MM.1S (cell line): ENCODE measurements around the gene IGDCC3.

Experiments
- DNase-seq: peaks from one replicate; pipeline ENCODE4 v3.0.0-alpha.2; 2015
- H2AFZ ChIP-seq: fragments of 300-600 bp; sonication (generic); 2 replicates; pipeline ENCODE4 v1.6.0; 2016; ENCODE audit warnings: antibody characterized with exemption, low read length
- H3F3A ChIP-seq: fragments of 300-600 bp; sonication (generic); 2 replicates; pipeline ENCODE4 v1.6.1; 2016; ENCODE audit warnings: mild to moderate bottlenecking, antibody characterized with exemption, low read length, moderate library complexity, mixed read lengths; ENCODE audit not compliant: insufficient read depth
- H3K27ac ChIP-seq: fragments of 300-600 bp; sonication (generic); 2 replicates; pipeline ENCODE4 v1.5.1; 2016; ENCODE audit warnings: mild to moderate bottlenecking, low read length
- H3K27me3 ChIP-seq: fragments of 300-600 bp; sonication (generic); replicated peaks from 2 replicates; pipeline ENCODE4 v1.6.0; 2016; ENCODE audit warnings: low read length; ENCODE audit not compliant: insufficient read depth
- H3K36me3 ChIP-seq: fragments of 300-600 bp; sonication (generic); replicated peaks from 2 replicates; pipeline ENCODE4 v1.6.1; 2016; ENCODE audit warnings: mild to moderate bottlenecking, low read length, mixed read lengths; ENCODE audit not compliant: insufficient read depth
- H3K4me1 ChIP-seq: fragments of 300-600 bp; sonication (generic); 2 replicates; pipeline ENCODE4 v1.6.1; 2016; ENCODE audit warnings: low read length, mixed read lengths
- H3K4me2 ChIP-seq: fragments of 300-600 bp; sonication (generic); 2 replicates; pipeline ENCODE4 v1.6.0; 2016; ENCODE audit warnings: low read depth, low read length
- H3K4me3 ChIP-seq: fragments of 300-600 bp; sonication (generic); 2 replicates; pipeline ENCODE4 v1.5.1; 2016; ENCODE audit warnings: low read length, mixed read lengths
- H3K79me2 ChIP-seq: fragments of 300-600 bp; sonication (generic); 2 replicates; pipeline ENCODE4 v1.6.1; 2016; ENCODE audit warnings: mixed run types, low read length, mixed read lengths
- H3K9ac ChIP-seq: fragments of 300-600 bp; sonication (generic); 2 replicates; pipeline ENCODE4 v1.6.1; 2016; ENCODE audit warnings: low read length, mixed read lengths
- H3K9me2 ChIP-seq: fragments of 300-600 bp; sonication (generic); replicated peaks from 2 replicates; pipeline ENCODE4 v1.6.1; 2016; ENCODE audit warnings: mild to moderate bottlenecking, low read length, mixed read lengths; ENCODE audit not compliant: insufficient read depth
- H3K9me3 ChIP-seq: fragments of 300-600 bp; sonication (generic); replicated peaks from 2 replicates; pipeline ENCODE4 v1.6.1; 2016; ENCODE audit warnings: mild to moderate bottlenecking, low read length, mixed read lengths; ENCODE audit not compliant: insufficient read depth
- H4K20me1 ChIP-seq: fragments of 300-600 bp; sonication (generic); 2 replicates; pipeline ENCODE4 v1.6.1; 2016; ENCODE audit warnings: mild to moderate bottlenecking, low read length, moderate library complexity, mixed read lengths; ENCODE audit not compliant: insufficient read depth
- EZH2 ChIP-seq: fragments of 300-600 bp; sonication (generic); optimal IDR thresholded peaks from 2 replicates; pipeline ENCODE3; 2017; ENCODE audit warnings: low read depth, mild to moderate bottlenecking, antibody characterized with exemption, low read length, mixed read lengths
- EZH2phosphoT487 ChIP-seq: fragments of 300-600 bp; sonication (generic); IDR thresholded peaks from 2 replicates; pipeline ENCODE4 v1.6.1; 2018; ENCODE audit warnings: antibody characterized with exemption, low read length
- TF ChIP-seq, protein P1 (sequence below): fragments of 300-600 bp; sonication (generic); IDR thresholded peaks from 2 replicates; pipeline ENCODE4 v1.5.1; 2016; ENCODE audit warnings: antibody characterized with exemption, low read length, mixed read lengths

IGDCC3 gene

DNA sequence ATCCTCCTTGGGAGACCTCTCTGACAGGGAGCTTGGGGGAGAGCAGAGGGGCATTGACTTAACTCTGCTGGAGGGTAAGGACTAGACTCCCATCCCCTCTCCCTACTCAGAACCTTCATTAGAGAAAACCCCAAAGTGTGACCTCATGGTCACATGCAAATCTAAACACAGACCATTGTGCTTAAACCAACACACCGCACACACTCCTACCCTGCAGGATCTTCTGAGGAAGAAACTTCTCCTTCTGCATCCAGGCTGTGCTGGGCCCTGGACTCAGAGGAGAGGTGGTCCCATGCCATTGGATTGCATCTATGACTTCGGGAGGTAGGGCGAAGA, 90.3 kb downstream of the IGDCC3 start:
- H3K4me3 ChIP-seq, result peak overlapping the region; percentile 71; the same call in 1 of the 2 replicates
- DNase-seq, result no peak
- no peaks in the 10 kb centered on the region for H3K9me3 ChIP-seq
- 0 out of 2 replicates have a peak, but pooled peaks cover 3% of the 10 kb centered on the region for H3F3A ChIP-seq
- TF ChIP-seq, protein P1, sequence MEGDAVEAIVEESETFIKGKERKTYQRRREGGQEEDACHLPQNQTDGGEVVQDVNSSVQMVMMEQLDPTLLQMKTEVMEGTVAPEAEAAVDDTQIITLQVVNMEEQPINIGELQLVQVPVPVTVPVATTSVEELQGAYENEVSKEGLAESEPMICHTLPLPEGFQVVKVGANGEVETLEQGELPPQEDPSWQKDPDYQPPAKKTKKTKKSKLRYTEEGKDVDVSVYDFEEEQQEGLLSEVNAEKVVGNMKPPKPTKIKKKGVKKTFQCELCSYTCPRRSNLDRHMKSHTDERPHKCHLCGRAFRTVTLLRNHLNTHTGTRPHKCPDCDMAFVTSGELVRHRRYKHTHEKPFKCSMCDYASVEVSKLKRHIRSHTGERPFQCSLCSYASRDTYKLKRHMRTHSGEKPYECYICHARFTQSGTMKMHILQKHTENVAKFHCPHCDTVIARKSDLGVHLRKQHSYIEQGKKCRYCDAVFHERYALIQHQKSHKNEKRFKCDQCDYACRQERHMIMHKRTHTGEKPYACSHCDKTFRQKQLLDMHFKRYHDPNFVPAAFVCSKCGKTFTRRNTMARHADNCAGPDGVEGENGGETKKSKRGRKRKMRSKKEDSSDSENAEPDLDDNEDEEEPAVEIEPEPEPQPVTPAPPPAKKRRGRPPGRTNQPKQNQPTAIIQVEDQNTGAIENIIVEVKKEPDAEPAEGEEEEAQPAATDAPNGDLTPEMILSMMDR, result no peak
- no peak for TF ChIP-seq EZH2phosphoT487
- no peak for TF ChIP-seq EZH2
- H3K27me3 ChIP-seq, result no peaks in the 10 kb centered on the region
- peak overlapping the region; percentile 99 for H3K4me2 ChIP-seq
- H2AFZ ChIP-seq, result peak overlapping the region; percentile 90
- no peak overlapping the region for H3K27ac ChIP-seq
- H3K9ac ChIP-seq, result no peak overlapping the region
- no peaks in the 10 kb centered on the region for H3K36me3 ChIP-seq
- H3K9me2 ChIP-seq, result no peaks in the 10 kb centered on the region
- peaks cover 7% of the 10 kb centered on the region for H3K79me2 ChIP-seq
- peaks cover 11% of the 10 kb centered on the region for H3K4me1 ChIP-seq
- H4K20me1 ChIP-seq, result no peaks in the 10 kb centered on the region

GRCh38 chr15:65286704-65287519, 90.9 kb downstream of the IGDCC3 start, which contains the start of gene PARP16:
TSS of gene PARP16 (minus strand) at chr15:65286883. CDS start at chr15:65286426, 457 bp downstream.
- Histone ChIP-seq H2AFZ (peak within 1 kb of the TSS; percentile 98), H4K20me1 (no peaks in the 10 kb centered on the region), H3K4me3 (peak within 1 kb of the TSS; percentile 82), H3K9me2 (no peaks in the 10 kb centered on the region), H3F3A (0 out of 2 replicates have a peak, but pooled peaks cover 3% of the 10 kb centered on the region), H3K4me1 (peaks cover 11% of the 10 kb centered on the region), H3K4me2 (peak within 1 kb of the TSS; percentile 99), H3K27ac (peak within 1 kb of the TSS; percentile 57; the same call in 1 of the 2 replicates), H3K9me3 (no peaks in the 10 kb centered on the region), H3K9ac (peak within 1 kb of the TSS; percentile 81), H3K79me2 (peaks cover 7% of the 10 kb centered on the region), H3K27me3 (no peaks in the 10 kb centered on the region), H3K36me3 (no peaks in the 10 kb centered on the region)
- TF ChIP-seq, protein P1, result peak; percentile 26
- no peak for TF ChIP-seq EZH2
- DNase-seq, result peak; percentile 92

GRCh38 chr15:65286069-65286703, 91.6 kb downstream of the IGDCC3 start:
- DNase-seq, result peak; percentile 43
- Histone ChIP-seq H3K9me2 (no peaks in the 10 kb centered on the region), H3K9ac (peak overlapping the region; percentile 81), H3K4me2 (peak overlapping the region; percentile 96), H3F3A (0 out of 2 replicates have a peak, but pooled peaks cover 3% of the 10 kb centered on the region), H3K4me1 (peaks cover 11% of the 10 kb centered on the region), H3K79me2 (peaks cover 8% of the 10 kb centered on the region), H4K20me1 (no peaks in the 10 kb centered on the region), H3K27me3 (no peaks in the 10 kb centered on the region), H3K36me3 (no peaks in the 10 kb centered on the region), H2AFZ (peak overlapping the region; percentile 98), H3K27ac (peak overlapping the region; percentile 57; the same call in 1 of the 2 replicates), H3K9me3 (no peaks in the 10 kb centered on the region), H3K4me3 (peak overlapping the region; percentile 82)
- TF ChIP-seq, protein P1, result no peak
- no peak for TF ChIP-seq EZH2phosphoT487
- no peak for TF ChIP-seq EZH2
